ENCODE results near the gene PAQR9.

Gene PAQR9

GRCh38 chr3:142981108-142981507 is 17.6 kb upstream of the PAQR9 start:
- no peak for DNase-seq

GRCh38 chr3:142977399-142977728 is 13.9 kb upstream of the PAQR9 start:
- DNase-seq, result no peak

- DNase-seq, result no peak
Measured at GRCh38 chr3:142976621-142977398, 13.3 kb upstream of the PAQR9 start.

GRCh38 chr3:142975316-142975995 is 12.0 kb upstream of the PAQR9 start:
- no peak for DNase-seq

GRCh38 chr3:142973217-142974009 is 9.9 kb upstream of the PAQR9 start:
- no peak for DNase-seq

GRCh38 chr3:142972092-142972753 is 8.7 kb upstream of the PAQR9 start:
- no peak for DNase-seq

GRCh38 chr3:142971431-142971830 is 8.0 kb upstream of the PAQR9 start:
- DNase-seq, result no peak

- no peak for DNase-seq
Measured at GRCh38 chr3:142968319-142969025, 5.0 kb upstream of the PAQR9 start.

- DNase-seq, result no peak
Measured at GRCh38 chr3:142966808-142967207, 3.3 kb upstream of the PAQR9 start.

- no peak for DNase-seq
Measured at GRCh38 chr3:142965581-142965980, 2.1 kb upstream of the PAQR9 start.

GRCh38 chr3:142963234-142963515 is 299 bp downstream of the PAQR9 start:
- DNase-seq, result no peak

- DNase-seq, result no peak
Measured at GRCh38 chr3:142962520-142963233, 797 bp downstream of the PAQR9 start.

GRCh38 chr3:142962175-142962519 is 1.3 kb downstream of the PAQR9 start:
- DNase-seq, result no peak

GRCh38 chr3:142961539-142961938 is 1.9 kb downstream of the PAQR9 start:
- no peak for DNase-seq

- DNase-seq, result no peak
Measured at GRCh38 chr3:142960322-142960850, 3.1 kb downstream of the PAQR9 start.

- peak; percentile 56 for DNase-seq
Measured at GRCh38 chr3:142958707-142959106, 4.8 kb downstream of the PAQR9 start.

GRCh38 chr3:142953443-142953842 is 10.0 kb downstream of the PAQR9 start:
- no peak for DNase-seq

- no peak for DNase-seq
Measured at GRCh38 chr3:142952272-142953193, 10.9 kb downstream of the PAQR9 start.

- no peak for DNase-seq
Measured at GRCh38 chr3:142951794-142952193, 11.7 kb downstream of the PAQR9 start.

- DNase-seq, result no peak
Measured at GRCh38 chr3:142950972-142951371, 12.5 kb downstream of the PAQR9 start.
